GM21390 (cell line): ENCODE data around the gene ADM5.
"Not testable (repeated sequence)": the region's sequence is repeated elsewhere in the genome, so short reads cannot be mapped to it uniquely, and the experiment has no call there.

Experiments
- ATAC-seq: cut with Tn5 transposase; IDR thresholded peaks from one replicate; pipeline ENCODE4 v1.9.1; 2021; ENCODE audit not compliant: unreplicated experiment

Gene ADM5

GRCh38 chr19:49699364-49699763 is 10.0 kb downstream of the ADM5 start:
- no peak for ATAC-seq

GRCh38 chr19:49700563-49700962 is 11.2 kb downstream of the ADM5 start:
- no peak for ATAC-seq

- no peak for ATAC-seq
Observed at GRCh38 chr19:49701271-49701786, 11.9 kb downstream of the ADM5 start.

- no peak for ATAC-seq
Observed at GRCh38 chr19:49704888-49705642, 15.7 kb downstream of the ADM5 start.

- no peak for ATAC-seq
Observed at GRCh38 chr19:49705919-49706318, 16.5 kb downstream of the ADM5 start.

GRCh38 chr19:49710372-49710951 is 21.1 kb downstream of the ADM5 start:
- no peak for ATAC-seq

GRCh38 chr19:49712397-49712859 is 23.0 kb downstream of the ADM5 start:
- no peak for ATAC-seq

GRCh38 chr19:49713236-49713845 is 23.9 kb downstream of the ADM5 start:
- ATAC-seq: no peak

- ATAC-seq: no peak
Observed at GRCh38 chr19:49716154-49716553, 26.8 kb downstream of the ADM5 start.

- ATAC-seq: no peak
Observed at GRCh38 chr19:49718511-49718910, 29.1 kb downstream of the ADM5 start.

GRCh38 chr19:49718991-49719390 is 29.6 kb downstream of the ADM5 start:
- ATAC-seq: no peak

GRCh38 chr19:49719420-49719819 is 30.0 kb downstream of the ADM5 start:
- not testable (repeated sequence) for ATAC-seq

- no peak for ATAC-seq
Observed at GRCh38 chr19:49727217-49728030, 38.0 kb downstream of the ADM5 start.

GRCh38 chr19:49730166-49730565 is 40.8 kb downstream of the ADM5 start:
- ATAC-seq: no peak

GRCh38 chr19:49738268-49738667 is 48.9 kb downstream of the ADM5 start:
- no peak for ATAC-seq

- ATAC-seq: no peak
Observed at GRCh38 chr19:49739098-49739497, 49.7 kb downstream of the ADM5 start.

- ATAC-seq: no peak
Observed at GRCh38 chr19:49739933-49740332, 50.5 kb downstream of the ADM5 start.
